GM13977 (cell line): ENCODE results near the gene ERFE.
A peak's percentile ranks its signal among the peaks of the same experiment; 100 is the strongest.

ENCODE experiments used
- DNase-seq: peaks from one replicate; pipeline ENCODE4 v3.0.0; 2012; ENCODE audit warnings: low spot score
- in situ Hi-C: fragments of 300-500 bp; cut with MboI; formaldehyde crosslinking; loops from one replicate; pipeline ENCODE4 v1.12.0; 2022; ENCODE audit warnings: low sequenced_read_pairs, low pct_unique_long_range_greater_than_20kb, mixed read lengths, inconsistent platforms; ENCODE audit not compliant: unreplicated experiment
- TF ChIP-seq, protein P1 (sequence below): IDR thresholded peaks from 2 replicates; pipeline ENCODE4 v1.5.1; 2012; ENCODE audit warnings: mild to moderate bottlenecking, control low read depth; ENCODE audit not compliant: insufficient read depth; ENCODE audit errors: extremely low read depth, missing control alignments

Gene ERFE

GRCh38 chr2:238202326-238203093 lies 43.7 kb downstream of the ERFE start:
- TF ChIP-seq, protein P1, sequence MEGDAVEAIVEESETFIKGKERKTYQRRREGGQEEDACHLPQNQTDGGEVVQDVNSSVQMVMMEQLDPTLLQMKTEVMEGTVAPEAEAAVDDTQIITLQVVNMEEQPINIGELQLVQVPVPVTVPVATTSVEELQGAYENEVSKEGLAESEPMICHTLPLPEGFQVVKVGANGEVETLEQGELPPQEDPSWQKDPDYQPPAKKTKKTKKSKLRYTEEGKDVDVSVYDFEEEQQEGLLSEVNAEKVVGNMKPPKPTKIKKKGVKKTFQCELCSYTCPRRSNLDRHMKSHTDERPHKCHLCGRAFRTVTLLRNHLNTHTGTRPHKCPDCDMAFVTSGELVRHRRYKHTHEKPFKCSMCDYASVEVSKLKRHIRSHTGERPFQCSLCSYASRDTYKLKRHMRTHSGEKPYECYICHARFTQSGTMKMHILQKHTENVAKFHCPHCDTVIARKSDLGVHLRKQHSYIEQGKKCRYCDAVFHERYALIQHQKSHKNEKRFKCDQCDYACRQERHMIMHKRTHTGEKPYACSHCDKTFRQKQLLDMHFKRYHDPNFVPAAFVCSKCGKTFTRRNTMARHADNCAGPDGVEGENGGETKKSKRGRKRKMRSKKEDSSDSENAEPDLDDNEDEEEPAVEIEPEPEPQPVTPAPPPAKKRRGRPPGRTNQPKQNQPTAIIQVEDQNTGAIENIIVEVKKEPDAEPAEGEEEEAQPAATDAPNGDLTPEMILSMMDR: no peak
- DNase-seq: peak; percentile 45
- in situ Hi-C loops: no loop called here

DNA sequence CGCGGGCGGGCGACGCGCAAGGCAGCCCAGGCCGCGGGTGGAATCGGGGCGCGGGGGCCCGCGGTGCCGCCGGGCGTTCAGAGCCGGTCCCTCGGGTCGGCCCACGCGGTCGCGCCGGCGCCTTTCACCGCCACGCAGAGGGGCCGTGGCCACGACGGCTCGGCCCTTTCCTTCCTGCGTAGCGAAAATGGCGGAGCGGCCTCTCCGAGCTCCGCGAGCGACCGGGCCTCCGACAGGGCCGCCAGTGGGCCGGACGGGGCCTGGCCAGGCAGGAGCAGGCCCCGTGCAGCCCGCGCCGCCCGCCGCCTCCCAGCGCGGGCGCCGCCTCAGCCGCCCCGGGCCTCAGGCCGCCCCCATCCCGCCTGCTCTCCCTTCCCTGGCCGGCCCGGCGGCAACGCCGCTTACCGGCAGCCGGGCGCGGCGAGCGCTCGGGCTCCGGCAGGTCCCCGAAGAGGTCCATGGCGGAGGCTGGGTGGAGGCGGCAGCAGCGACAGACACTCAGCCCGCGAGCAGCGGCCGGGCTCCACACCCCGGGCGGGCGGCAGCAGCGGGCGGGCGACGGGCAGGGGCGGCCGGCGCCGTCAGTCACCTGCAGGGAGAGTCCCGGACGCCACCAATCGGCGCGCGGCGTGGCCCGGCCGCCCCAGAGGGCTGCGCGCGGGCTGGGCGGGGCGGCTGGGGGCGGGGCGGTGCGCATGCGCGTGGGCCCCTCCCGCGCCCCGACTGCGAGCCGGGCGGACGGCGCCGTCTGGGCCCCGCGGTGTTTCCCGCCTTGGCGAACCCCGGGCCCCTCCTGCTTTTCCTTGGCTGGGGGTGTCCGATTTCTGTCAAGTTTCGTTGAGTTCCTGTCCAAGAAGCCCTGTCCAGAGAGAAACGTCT lies 44.6 kb downstream of the ERFE start, which contains the start of gene ILKAP:
TSS of gene ILKAP (minus strand) at position 602 of the 879 bp plus-strand sequence. CDS start at position 460, 142 bp downstream.
- DNase-seq: peak; percentile 100
- in situ Hi-C loops: no loop called here
- TF ChIP-seq, protein P1: no peak

DNA sequence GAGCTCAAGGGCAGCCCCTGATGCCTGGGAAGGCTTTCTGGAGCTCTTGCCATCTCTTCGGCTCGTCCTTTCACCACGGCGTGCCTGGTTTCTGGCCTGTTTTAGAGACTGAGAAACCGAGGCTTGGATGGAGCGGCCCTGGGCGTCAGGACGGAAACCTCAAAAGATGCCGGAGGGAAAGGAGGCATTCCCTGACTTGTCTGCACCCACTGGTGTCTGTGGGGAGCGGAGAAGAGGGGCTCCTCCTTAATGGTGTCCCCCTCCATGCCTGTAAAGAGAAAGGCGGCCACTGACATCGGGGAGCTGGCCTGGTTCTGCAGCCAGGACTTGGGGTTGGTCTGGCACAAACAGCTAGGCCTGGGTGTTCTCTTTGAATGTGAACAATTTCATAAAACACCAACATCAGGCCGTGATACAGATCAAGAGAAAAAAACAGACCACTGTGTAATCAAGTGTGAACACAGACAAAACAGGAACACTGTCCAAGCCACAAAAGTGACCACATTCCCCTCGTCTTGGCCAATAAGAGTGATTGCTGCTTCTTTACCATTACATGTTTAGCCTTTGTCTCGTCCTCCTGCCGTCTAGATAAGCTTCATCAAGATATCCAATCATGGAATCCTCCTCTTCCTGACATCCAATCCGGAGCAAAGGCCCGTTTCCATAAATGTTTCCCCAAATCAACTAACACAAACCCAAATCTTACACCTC lies 45.4 kb downstream of the ERFE start:
- TF ChIP-seq, protein P1: no peak
- in situ Hi-C loops: no loop called here
- DNase-seq: no peak

GRCh38 chr2:238207006-238207405 lies 48.2 kb downstream of the ERFE start:
- TF ChIP-seq, protein P1: no peak
- in situ Hi-C loops: no loop called here
- DNase-seq: no peak

DNA sequence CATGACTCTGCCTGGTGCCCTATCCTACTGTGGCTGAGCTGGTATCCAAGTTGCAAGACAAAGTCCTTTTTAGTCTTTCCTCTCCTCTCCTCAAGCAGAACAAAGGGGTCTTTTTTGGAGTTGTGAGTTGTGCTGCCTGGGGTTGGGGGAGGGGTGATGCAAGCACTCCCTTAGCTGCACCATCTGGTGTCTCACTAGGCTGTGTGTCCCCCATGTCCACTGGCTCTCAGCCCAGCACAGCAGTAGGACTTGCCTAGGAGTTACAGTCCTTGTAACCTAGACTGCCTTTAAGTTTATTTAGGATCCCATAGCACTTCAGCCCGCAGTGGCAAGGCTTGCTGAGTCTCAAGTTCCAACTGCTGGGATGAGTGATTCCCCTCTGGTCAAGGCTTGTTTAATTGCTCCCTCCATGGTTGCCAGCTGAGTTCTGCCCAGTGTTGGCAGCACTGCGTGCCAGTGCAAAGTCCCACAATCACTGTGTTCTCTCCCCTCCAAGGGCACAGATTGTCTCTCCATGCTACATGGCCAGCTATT lies 57.9 kb downstream of the ERFE start:
- no peak for DNase-seq
- in situ Hi-C loops: no loop called here
- TF ChIP-seq, protein P1: no peak
